ENCODE measurements around the gene MMAA. TPM values are rescaled to one million over a fixed set of nuclear protein-coding genes. Genes with fewer than 3 reads are reported as not detected.

Gene MMAA
- polyA plus RNA-seq, 2 of the 4 experiments (the other 2 are of a cell fraction), result 1.5 to 4.0 TPM

- Histone ChIP-seq H3K4me3 (no peak overlapping the region), H3K4me2 (no peak overlapping the region), H3K27ac (no peak overlapping the region), H3K4me1 (no peaks in the 10 kb centered on the region), H3K9me3 (no peaks in the 10 kb centered on the region)
- WGBS (ENCODE audit: missing lambda C conversion rate), result 71% methylated on average over 4 of the region's 4 CpGs
- POLR2A ChIA-PET, result no interaction called here
- FAIRE-seq (no peak), ATAC-seq (no peak), DNase-seq (ENCODE audit: low read depth in 1 of 2, low spot score in 1 of 2) (no peak)
- TF ChIP-seq NPAS2 (CRISPR knock-in tag; IDR thresholded peaks at IDR 0.05; ENCODE audit: borderline replicate concordance), result no peak
- TF ChIP-seq BCL3 (IDR thresholded peaks at IDR 0.05), result no peak
- no peak for TF ChIP-seq CBX8 (IDR thresholded peaks at IDR 0.05)
- no peak for TF ChIP-seq POLR2A (IDR thresholded peaks at IDR 0.05; ENCODE audit: low read length)
- no peak for TF ChIP-seq RARB (CRISPR knock-in tag; IDR thresholded peaks at IDR 0.05)
- TF ChIP-seq HOXB13 (CRISPR knock-in tag; IDR thresholded peaks at IDR 0.05; ENCODE audit: low read depth), result no peak
- TF ChIP-seq FOXS1 (CRISPR knock-in tag; IDR thresholded peaks at IDR 0.05), result no peak
- TF ChIP-seq FOSL2 (IDR thresholded peaks at IDR 0.05), result no peak
- no peak for TF ChIP-seq FOSL2 (CRISPR knock-in tag; IDR thresholded peaks at IDR 0.05)
- no peak for TF ChIP-seq EHMT2 (IDR thresholded peaks at IDR 0.05; ENCODE audit: low read depth)
- TF ChIP-seq KDM1A (IDR thresholded peaks at IDR 0.05; ENCODE audit: low read depth), result no peak
- no peak for TF ChIP-seq MAZ (IDR thresholded peaks at IDR 0.05; ENCODE audit: borderline replicate concordance, low read depth, low read length)
- TF ChIP-seq ELK1 (IDR thresholded peaks at IDR 0.05; ENCODE audit: low read depth, low read length), result no peak
- no peak for TF ChIP-seq HOXA7 (CRISPR knock-in tag; IDR thresholded peaks at IDR 0.05)
- no peak for TF ChIP-seq ZNF302 (CRISPR knock-in tag; IDR thresholded peaks at IDR 0.05)
- no peak for TF ChIP-seq CTCF (IDR thresholded peaks at IDR 0.05)
- CTCF ChIA-PET, result no interaction called here
These were observed 84.8 kb downstream of the MMAA start for GRCh38 chr4:145703850-145704497.

- ATAC-seq (no peak), FAIRE-seq (no peak), DNase-seq (ENCODE audit: low read depth in 1 of 2, low spot score in 1 of 2) (no peak)
- ChIA-PET CTCF (interaction anchor here (1.2 to 1.3 kb wide), 2 partner anchors 15 to 64 kb away, joined by 3 read pairs; no protein-coding TSS in a partner anchor), POLR2A (no interaction called here)
- Histone ChIP-seq H3K27ac (no peak overlapping the region), H3K4me2 (no peak overlapping the region), H3K9me3 (no peaks in the 10 kb centered on the region; the same call in 2 of the 3 replicates), H3K4me1 (no peaks in the 10 kb centered on the region), H3K4me3 (no peak overlapping the region)
- TF ChIP-seq RARB (CRISPR knock-in tag; IDR thresholded peaks at IDR 0.05) (no peak), HOXA7 (CRISPR knock-in tag; IDR thresholded peaks at IDR 0.05) (no peak), NPAS2 (CRISPR knock-in tag; IDR thresholded peaks at IDR 0.05; ENCODE audit: borderline replicate concordance) (no peak), EHF (CRISPR knock-in tag; IDR thresholded peaks at IDR 0.05) (no peak), HOXB13 (CRISPR knock-in tag; IDR thresholded peaks at IDR 0.05; ENCODE audit: low read depth) (no peak), POLR2A (IDR thresholded peaks at IDR 0.05; ENCODE audit: low read length) (no peak), SREBF2 (IDR thresholded peaks at IDR 0.05) (no peak), RCOR1 (IDR thresholded peaks at IDR 0.05; ENCODE audit: low read depth, low read length) (no peak), KDM5A (IDR thresholded peaks at IDR 0.05) (no peak)
- WGBS (ENCODE audit: missing lambda C conversion rate), result 85% methylated on average over 1 of the region's 1 CpG
These were observed 90.2 kb downstream of the MMAA start for GRCh38 chr4:145709336-145709735.

Other genes with a start within 250 kb of the MMAA start
- 23.9 and 28.4 TPM in 2 replicates for gene SMAD1, start 137.5 kb upstream of the MMAA start, polyA plus RNA-seq (2011; rRNA removed)
- 7.9 to 9.9 TPM (median 9.2 TPM) in 3 replicates for gene SMAD1, start 137.5 kb upstream of the MMAA start, polyA plus RNA-seq (2017; fragmentation: RNase III; extraction: RNeasy Plus Mini Kit Qiagen cat#74134 plus additional on column Dnase treatment)
- gene C4orf51, start 60.8 kb downstream of the MMAA start, polyA plus RNA-seq (2011; rRNA removed), result not detected in 2 replicates
- gene C4orf51, start 60.8 kb downstream of the MMAA start, polyA plus RNA-seq (2017; fragmentation: RNase III; extraction: RNeasy Plus Mini Kit Qiagen cat#74134 plus additional on column Dnase treatment), result not detected in 3 replicates

All from A549 (cell line).